Measurements from ENCODE around the gene TOR4A. TPM values are rescaled to one million over a fixed set of nuclear protein-coding genes. Genes with fewer than 3 reads are reported as not detected.

The TOR4A gene
- total and polyA plus RNA-seq, 2 donors (not counting 1 experiment from before 2014, with no cell fraction given), result 8.3 to 15.3 TPM

- no peaks in the 10 kb centered on the region for H4K20me1 ChIP-seq (ENCODE audit: control insufficient read depth, insufficient read depth, low read length, poor library complexity, severe bottlenecking)
- H3K9ac ChIP-seq (ENCODE audit: low read length), result no peak overlapping the region
- CTCF ChIA-PET, result interaction anchor here (1.9 to 2.6 kb wide), 2 partner anchors 12 to 13 kb away, joined by 7 to 12 read pairs; partner anchors contain the start of gene NRARP
- peaks cover 0 to 11% (median 4%) of the 10 kb centered on the region in 4 experiments for H3K27me3 ChIP-seq (replicated peaks in 1 of 4; ENCODE audit: control extremely low read depth in 1 of 4, control insufficient read depth in 3 of 4, insufficient read depth in 4 of 4, low read length in 3 of 4)
- POLR2A ChIA-PET, result no interaction called here
- no peak overlapping the region for H3K4me3 Mint-ChIP-seq
- DNase-seq (peak; percentile 7), ATAC-seq (ENCODE audit: low read depth) (no peak)
- H3K4me3 ChIP-seq (ENCODE audit: control extremely low read depth in 1 of 5, extremely low read depth in 1 of 5, insufficient read depth in 1 of 5, low read depth in 2 of 5, low read length in 4 of 5), result no peak overlapping the region
- no peak overlapping the region for H3K27ac ChIP-seq (ENCODE audit: low read length in 2 of 2)
- no peaks in the 10 kb centered on the region for H3K27me3 Mint-ChIP-seq
- H3K27ac Mint-ChIP-seq, result no peak overlapping the region
- H3K9me3 Mint-ChIP-seq (ENCODE audit: insufficient read depth), result no peaks in the 10 kb centered on the region
- intact Hi-C loops (cut with micrococcal nuclease), result no loop called here
- H3K4me1 ChIP-seq (ENCODE audit: control insufficient read depth in 2 of 2, insufficient read depth in 2 of 2, low read length in 2 of 2), result peaks cover 14 to 23% of the 10 kb centered on the region in 2 donors
- H3K9me3 ChIP-seq (ENCODE audit: control extremely low read depth in 1 of 3, control insufficient read depth in 2 of 3, insufficient read depth in 1 of 3, low read length in 2 of 3), result peaks cover 0 to 8% (median 0%) of the 10 kb centered on the region in 3 donors
- peaks cover 8% of the 10 kb centered on the region for H3K4me1 Mint-ChIP-seq
- H3K4me2 ChIP-seq (replicated peaks; ENCODE audit: low read depth, low read length, poor library complexity, severe bottlenecking), result peak overlapping the region; percentile 77
- no peak overlapping the region for H2AFZ ChIP-seq (ENCODE audit: insufficient read depth, low read depth, low read length, poor library complexity, severe bottlenecking)
- WGBS (ENCODE audit: insufficient coverage), result 56% methylated on average over 11 of the region's 18 CpGs
- no peaks in the 10 kb centered on the region for H3K79me2 ChIP-seq (ENCODE audit: control insufficient read depth, insufficient read depth, low read length)
- no peaks in the 10 kb centered on the region for H3K36me3 ChIP-seq (replicated peaks in 1 of 2; ENCODE audit: control extremely low read depth in 1 of 2, control insufficient read depth in 1 of 2, extremely low read depth in 1 of 2, insufficient read depth in 2 of 2, low read length in 1 of 2)
- no peak for TF ChIP-seq CTCF (IDR thresholded peaks at IDR 0.05)
Observed at GRCh38 chr9:137315581-137316011, 38.1 kb downstream of the TOR4A start.

GRCh38 chr9:137316012-137316981 is 38.8 kb downstream of the TOR4A start:
- peak overlapping the region in 2 of 5 experiments; percentile 39 to 42 for H3K4me3 ChIP-seq (ENCODE audit: control extremely low read depth in 1 of 5, extremely low read depth in 1 of 5, insufficient read depth in 1 of 5, low read depth in 2 of 5, low read length in 4 of 5)

More at GRCh38 chr9:137316012-137316981, 38.8 kb downstream of the TOR4A start:
- WGBS (ENCODE audit: insufficient coverage), result 5% methylated on average over 69 of the region's 83 CpGs
- intact Hi-C loops (cut with micrococcal nuclease), result no loop called here
- H3K27me3 ChIP-seq (replicated peaks in 1 of 4; ENCODE audit: control extremely low read depth in 1 of 4, control insufficient read depth in 3 of 4, insufficient read depth in 4 of 4, low read length in 3 of 4), result peaks cover 0 to 11% (median 4%) of the 10 kb centered on the region in 4 experiments
- H3K27ac Mint-ChIP-seq, result no peak overlapping the region
- TF ChIP-seq CTCF (IDR thresholded peaks at IDR 0.05) (no peak), EZH2 (IDR thresholded peaks at IDR 0.05; ENCODE audit: borderline replicate concordance, insufficient read depth, low read depth, low read length, poor library complexity, severe bottlenecking) (no peak)
- DNase-seq, result peak; percentile 46
- ATAC-seq (ENCODE audit: low read depth), result peak; percentile 19
- CTCF ChIA-PET, result interaction anchor here (1.9 to 2.6 kb wide), 2 partner anchors 13 to 14 kb away, joined by 7 to 12 read pairs; partner anchors contain the start of gene NRARP
- H3K4me2 ChIP-seq (replicated peaks; ENCODE audit: low read depth, low read length, poor library complexity, severe bottlenecking), result peak overlapping the region; percentile 77
- no peaks in the 10 kb centered on the region for H4K20me1 ChIP-seq (ENCODE audit: control insufficient read depth, insufficient read depth, low read length, poor library complexity, severe bottlenecking)
- H3K9me3 Mint-ChIP-seq (ENCODE audit: insufficient read depth), result no peaks in the 10 kb centered on the region
- peaks cover 21 to 30% of the 10 kb centered on the region in 2 donors for H3K4me1 ChIP-seq (ENCODE audit: control insufficient read depth in 2 of 2, insufficient read depth in 2 of 2, low read length in 2 of 2)
- H3K27ac ChIP-seq (ENCODE audit: low read length in 2 of 2), result no peak overlapping the region
- POLR2A ChIA-PET, result interaction anchor here (0.8 kb wide), 1 partner anchor 75 kb away, joined by 4 read pairs; the partner anchor contains the start of gene TUBB4B
- peak overlapping the region; percentile 74 for H2AFZ ChIP-seq (ENCODE audit: insufficient read depth, low read depth, low read length, poor library complexity, severe bottlenecking)
- peaks cover 0 to 10% (median 0%) of the 10 kb centered on the region in 3 donors for H3K9me3 ChIP-seq (ENCODE audit: control extremely low read depth in 1 of 3, control insufficient read depth in 2 of 3, insufficient read depth in 1 of 3, low read length in 2 of 3)
- H3K36me3 ChIP-seq (replicated peaks in 1 of 2; ENCODE audit: control extremely low read depth in 1 of 2, control insufficient read depth in 1 of 2, extremely low read depth in 1 of 2, insufficient read depth in 2 of 2, low read length in 1 of 2), result no peaks in the 10 kb centered on the region
- peak overlapping the region; percentile 29 for H3K4me3 Mint-ChIP-seq
- H3K4me1 Mint-ChIP-seq, result peaks cover 10% of the 10 kb centered on the region
- no peaks in the 10 kb centered on the region for H3K27me3 Mint-ChIP-seq
- H3K79me2 ChIP-seq (ENCODE audit: control insufficient read depth, insufficient read depth, low read length), result no peaks in the 10 kb centered on the region
- H3K9ac ChIP-seq (ENCODE audit: low read length), result peak overlapping the region; percentile 50

All from B cell (primary cell).